GM18861 (cell line): Measurements from ENCODE around the gene GALNT18.

Experiments
- ATAC-seq: cut with Tn5 transposase; IDR thresholded peaks from one replicate; pipeline ENCODE4 v1.9.1; 2021; ENCODE audit not compliant: unreplicated experiment

Gene GALNT18

GRCh38 chr11:11502263-11502861 lies 119.4 kb downstream of the GALNT18 start:
- ATAC-seq: no peak

GRCh38 chr11:11501546-11502262 lies 120.1 kb downstream of the GALNT18 start:
- no peak for ATAC-seq

- no peak for ATAC-seq
These were observed 120.9 kb downstream of the GALNT18 start for GRCh38 chr11:11500744-11501487.

- no peak for ATAC-seq
These were observed 122.5 kb downstream of the GALNT18 start for GRCh38 chr11:11499300-11499699.

GRCh38 chr11:11498195-11498594 lies 123.6 kb downstream of the GALNT18 start:
- ATAC-seq: no peak

GRCh38 chr11:11496879-11497278 lies 124.9 kb downstream of the GALNT18 start:
- ATAC-seq: no peak

- ATAC-seq: no peak
These were observed 127.5 kb downstream of the GALNT18 start for GRCh38 chr11:11494348-11494747.

GRCh38 chr11:11493698-11494097 lies 128.1 kb downstream of the GALNT18 start:
- no peak for ATAC-seq

- no peak for ATAC-seq
These were observed 130.2 kb downstream of the GALNT18 start for GRCh38 chr11:11491589-11491988.

- ATAC-seq: no peak
These were observed 130.8 kb downstream of the GALNT18 start for GRCh38 chr11:11491014-11491413.

- ATAC-seq: no peak
These were observed 135.4 kb downstream of the GALNT18 start for GRCh38 chr11:11486423-11486822.

GRCh38 chr11:11486002-11486401 lies 135.8 kb downstream of the GALNT18 start:
- no peak for ATAC-seq

GRCh38 chr11:11483627-11484026 lies 138.2 kb downstream of the GALNT18 start:
- no peak for ATAC-seq

- ATAC-seq: no peak
These were observed 139.1 kb downstream of the GALNT18 start for GRCh38 chr11:11482730-11483129.

GRCh38 chr11:11481371-11481770 lies 140.4 kb downstream of the GALNT18 start:
- no peak for ATAC-seq

- ATAC-seq: no peak
These were observed 140.8 kb downstream of the GALNT18 start for GRCh38 chr11:11480971-11481370.

GRCh38 chr11:11478687-11479086 lies 143.1 kb downstream of the GALNT18 start:
- no peak for ATAC-seq

- no peak for ATAC-seq
These were observed 143.9 kb downstream of the GALNT18 start for GRCh38 chr11:11477695-11478420.

GRCh38 chr11:11476971-11477645 lies 144.7 kb downstream of the GALNT18 start:
- no peak for ATAC-seq

- no peak for ATAC-seq
These were observed 145.3 kb downstream of the GALNT18 start for GRCh38 chr11:11476499-11476898.

GRCh38 chr11:11472106-11472505 lies 149.7 kb downstream of the GALNT18 start:
- ATAC-seq: no peak
